Posterior vena cava (tissue), 2 donors: Measurements from ENCODE around the gene GEMIN8. TPM values are rescaled to one million over a fixed set of nuclear protein-coding genes. Genes with fewer than 3 reads are reported as not detected.
A peak's percentile ranks its signal among the peaks of the same experiment; 100 is the strongest.

ENCODE experiments used
- DNase-seq: peaks from one replicate; pipeline ENCODE4 v3.0.0-alpha.2; 2020; ENCODE audit warnings: low spot score
- intact Hi-C, 2 donors: fragments of 100-400 bp; cut with DNase I; formaldehyde crosslinking; loops; one replicate each; pipeline versions ENCODE4 v1.14.1 to v1.14.2; 2022 to 2023
- long read RNA-seq, 2 donors: library from polyadenylated mRNA; unstranded; transcript quantifications; one replicate each; pipeline ENCODE4 v2.0.0, GENCODE V29; 2020 to 2021
- total RNA-seq, 2 donors: library from RNA; stranded (reverse); fragmentation: NEBNext Ultra II Directional; extraction: Animal tissue kit (Norgen Biotek cat#: 25700); gene quantifications; one replicate each; pipeline ENCODE4 v1.2.1, GENCODE V29; 2021
- donor health status: DM: yes; HTN: yes; CAD: no.
- donor health status: DM: yes; HTN: yes; CAD: no.

GEMIN8 gene, protein sequence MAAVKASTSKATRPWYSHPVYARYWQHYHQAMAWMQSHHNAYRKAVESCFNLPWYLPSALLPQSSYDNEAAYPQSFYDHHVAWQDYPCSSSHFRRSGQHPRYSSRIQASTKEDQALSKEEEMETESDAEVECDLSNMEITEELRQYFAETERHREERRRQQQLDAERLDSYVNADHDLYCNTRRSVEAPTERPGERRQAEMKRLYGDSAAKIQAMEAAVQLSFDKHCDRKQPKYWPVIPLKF
- 10 to 100 TPM; 12.5 to 13.7 TPM for total RNA-seq
- long read RNA-seq, donor 1, partial matches to known transcripts = 1 of 6 reads
- long read RNA-seq, donor 1, other reads (novel, unspliced or antisense) = 5 of 6 reads
- long read RNA-seq, donor 2, partial matches to known transcripts = 1 of 30 reads
- long read RNA-seq, donor 2, other reads (novel, unspliced or antisense) = 26 of 30 reads

DNA sequence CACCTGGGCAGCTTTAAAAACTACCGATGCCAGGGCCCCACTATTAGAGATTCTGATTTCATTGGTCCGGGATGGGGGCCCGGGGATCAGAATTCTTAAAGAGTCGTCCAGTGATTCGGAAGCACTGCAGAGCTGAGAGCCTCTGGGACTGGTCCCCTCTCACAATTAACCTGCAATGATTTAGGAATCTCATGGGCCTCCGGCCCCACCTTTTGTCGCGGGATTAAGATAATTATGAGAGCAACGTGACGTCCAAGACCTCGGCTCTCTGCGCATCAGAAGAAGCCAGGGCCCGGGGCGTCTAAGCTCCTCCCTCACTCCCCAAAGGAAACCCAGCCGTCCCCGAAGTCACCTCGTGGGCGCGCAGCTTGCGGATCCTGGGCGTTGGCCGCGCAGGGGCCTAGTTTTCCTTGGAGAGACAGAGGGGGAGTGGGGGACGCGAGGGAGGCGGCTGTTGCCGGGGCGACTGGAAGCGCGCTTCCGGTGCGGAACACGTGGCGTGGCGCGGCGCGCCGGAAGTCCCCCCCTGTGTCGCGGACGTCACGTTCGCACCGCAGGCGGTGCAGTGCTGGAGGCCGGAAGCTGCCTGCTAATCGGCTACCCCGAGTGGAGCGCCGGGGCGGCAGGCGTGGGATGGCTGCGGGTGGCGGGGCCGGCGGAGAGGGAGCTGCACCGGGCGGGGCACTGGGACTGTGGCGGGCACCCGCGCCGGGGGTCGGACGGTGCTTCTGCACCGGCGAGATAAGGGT is at the start of gene GEMIN8:
GEMIN8 (minus strand) TSS at position 468 of the 749 bp plus-strand sequence. CDS start 8,414 bp downstream, outside the sequence.
- DNase-seq = peak; percentile 97
- intact Hi-C loops = loop anchor here in 1 of 2 donors (5.0 to 10.0 kb wide), 2 partner anchors 372 to 525 kb away; no protein-coding TSS in a partner anchor

GRCh38 chrX:14076639-14077038 is 46.9 kb upstream of the GEMIN8 start:
- intact Hi-C loops = no loop called here
- DNase-seq = no peak

DNA sequence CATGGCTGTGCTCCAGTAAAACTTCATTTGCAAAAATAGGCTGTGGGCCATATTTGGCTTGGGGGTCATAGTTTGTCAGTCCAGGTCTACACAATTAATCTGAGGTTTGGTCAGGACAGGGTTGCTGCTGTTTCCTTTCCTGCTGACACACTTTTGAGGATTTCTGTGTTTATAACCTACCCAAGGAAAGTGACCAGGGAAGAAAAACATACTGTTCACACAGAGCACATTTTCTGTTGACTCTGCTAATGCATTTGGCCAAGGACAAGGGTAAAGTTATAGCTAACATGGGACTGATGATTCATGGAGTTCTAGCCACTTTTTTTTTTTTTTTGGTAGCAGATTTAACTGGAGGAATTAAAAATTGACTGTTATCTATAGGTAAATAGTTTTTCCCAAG is 43.9 kb upstream of the GEMIN8 start:
- DNase-seq = no peak
- intact Hi-C loops = no loop called here

GRCh38 chrX:14073071-14073470 is 43.4 kb upstream of the GEMIN8 start:
- no peak for DNase-seq
- intact Hi-C loops = no loop called here

DNA sequence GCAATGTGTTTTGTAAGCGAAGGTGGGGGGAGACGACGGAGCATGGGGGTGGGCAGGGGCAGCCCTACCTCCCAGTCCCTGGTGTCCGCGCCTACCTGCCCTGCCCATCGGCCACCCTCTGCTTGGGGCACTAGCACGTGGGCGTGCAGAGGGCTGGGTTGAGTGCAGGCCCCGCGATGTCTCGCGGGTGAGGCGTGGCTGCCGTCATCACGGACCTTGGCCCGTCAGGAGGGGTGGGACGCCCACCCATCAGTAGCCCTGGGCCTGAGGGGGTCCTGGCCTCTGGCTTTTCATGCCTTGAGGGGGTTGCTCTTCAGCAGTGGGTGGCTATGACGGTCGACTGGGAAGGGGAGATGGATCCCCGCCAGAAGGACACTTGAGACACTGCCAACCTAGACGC is 36.1 kb upstream of the GEMIN8 start:
- DNase-seq = no peak
- intact Hi-C loops = no loop called here

DNA sequence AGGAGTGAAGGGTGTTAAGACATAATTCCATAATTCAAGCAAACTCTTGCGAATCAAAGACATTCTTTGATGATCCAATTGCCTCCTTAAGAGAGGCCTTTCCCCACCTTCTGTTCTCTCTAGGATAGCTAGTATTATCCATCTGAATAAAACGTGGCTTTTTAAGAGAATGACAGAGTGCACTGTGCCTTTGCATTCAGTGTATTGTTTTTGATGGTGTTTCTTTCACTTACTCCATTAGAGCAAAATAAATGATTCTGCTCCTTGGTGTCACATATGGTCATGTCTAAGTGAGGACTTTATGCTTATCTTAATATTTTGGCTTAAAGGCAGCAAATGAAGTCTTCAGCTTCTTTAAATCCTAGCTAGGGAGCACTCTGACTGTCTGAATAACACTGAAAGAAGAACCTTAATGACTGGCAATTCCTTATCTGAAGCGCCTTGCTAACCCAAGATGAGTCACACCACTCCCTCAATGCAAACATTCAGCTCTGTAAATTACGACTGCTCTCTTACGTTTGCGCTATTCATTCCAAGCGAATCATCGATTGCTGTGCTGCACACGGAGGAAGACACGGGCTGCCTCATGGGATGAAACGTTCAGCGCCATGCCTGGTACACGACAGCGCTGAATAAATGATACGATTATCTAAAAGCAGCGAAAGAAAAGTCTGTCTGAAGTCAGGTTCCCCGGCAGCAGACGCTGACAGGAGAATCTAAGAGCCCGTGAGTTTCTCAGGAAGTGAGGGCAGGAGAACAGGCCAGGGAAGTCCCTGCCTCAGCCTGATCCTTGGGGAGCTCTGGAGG is 35.1 kb upstream of the GEMIN8 start:
- intact Hi-C loops = no loop called here
- no peak for DNase-seq

GRCh38 chrX:14062524-14062923 is 32.8 kb upstream of the GEMIN8 start:
- DNase-seq = no peak
- intact Hi-C loops = no loop called here

- intact Hi-C loops = no loop called here
- DNase-seq = no peak
Observed at GRCh38 chrX:14056206-14056605, 26.5 kb upstream of the GEMIN8 start.

- intact Hi-C loops = no loop called here
- DNase-seq = no peak
Observed at GRCh38 chrX:14051416-14051815, 21.7 kb upstream of the GEMIN8 start.

DNA sequence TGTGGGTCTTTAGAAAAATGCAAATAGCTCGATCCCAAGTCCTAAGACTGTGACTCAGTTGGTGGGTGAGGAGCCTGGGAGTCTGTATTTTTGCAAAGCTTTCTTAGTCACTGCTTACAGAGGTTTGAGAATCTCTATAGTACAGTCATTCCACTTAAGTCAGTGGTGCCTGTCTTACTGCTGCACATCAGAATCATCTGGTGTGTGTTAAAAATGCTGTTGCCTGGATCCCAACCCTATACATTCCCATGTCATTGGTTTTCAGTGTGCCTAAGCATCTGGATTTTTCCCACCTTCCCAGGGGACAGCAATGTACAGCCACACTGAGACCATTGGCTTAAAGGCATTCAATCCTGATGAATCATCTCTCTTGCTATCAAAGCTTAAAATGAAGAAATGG is 21.0 kb upstream of the GEMIN8 start:
- DNase-seq = no peak
- intact Hi-C loops = no loop called here

- DNase-seq = no peak
- intact Hi-C loops = loop anchor here in 1 of 2 donors (5.0 kb wide), 1 partner anchor 1199 kb away; no protein-coding TSS in a partner anchor
Observed at GRCh38 chrX:14043209-14043608, 13.5 kb upstream of the GEMIN8 start.

- no peak for DNase-seq
- intact Hi-C loops = loop anchor here in 1 of 2 donors (10.0 kb wide), 1 partner anchor 535 kb away; no protein-coding TSS in a partner anchor
Observed at GRCh38 chrX:14039344-14039743, 9.7 kb upstream of the GEMIN8 start.

DNA sequence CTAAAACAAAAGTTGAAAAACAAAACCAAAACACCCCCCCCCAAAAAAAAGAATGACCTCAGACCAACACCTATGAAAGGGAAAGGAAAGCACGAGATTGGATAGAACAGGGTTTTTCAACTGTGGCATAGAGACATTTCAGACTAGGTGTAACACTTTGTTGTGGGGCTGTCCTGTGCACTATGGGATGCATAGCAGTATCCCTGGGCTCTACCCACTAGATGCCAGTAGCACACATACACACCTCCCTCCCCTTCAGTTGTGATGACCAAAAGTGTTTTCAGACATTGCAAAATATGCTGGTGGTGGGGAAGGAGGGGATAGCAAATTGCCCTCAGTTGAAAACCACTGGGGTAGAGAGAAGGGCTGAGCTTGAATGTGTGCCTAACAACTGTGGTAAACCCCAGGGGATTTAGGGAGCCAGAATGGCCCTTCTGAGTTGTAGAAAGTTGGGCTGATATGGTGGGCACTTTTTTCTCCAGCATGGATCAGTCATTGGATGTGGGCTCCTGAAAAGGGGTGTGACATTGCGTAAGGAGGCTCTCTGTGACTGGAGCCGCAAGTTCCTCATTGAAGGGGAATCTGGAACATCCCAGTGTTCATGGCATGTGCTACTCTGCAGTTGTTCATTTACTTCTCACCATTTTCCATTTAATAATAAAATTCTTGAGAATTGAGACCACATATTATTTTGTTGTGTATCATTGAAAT is 8.8 kb upstream of the GEMIN8 start:
- DNase-seq = no peak
- intact Hi-C loops = loop anchor here in 1 of 2 donors (10.0 kb wide), 1 partner anchor 534 kb away; no protein-coding TSS in a partner anchor

GRCh38 chrX:14032406-14032805 is 2.7 kb upstream of the GEMIN8 start:
- no peak for DNase-seq
- intact Hi-C loops = loop anchor here in 1 of 2 donors (5.0 to 10.0 kb wide), 2 partner anchors 375 to 528 kb away; no protein-coding TSS in a partner anchor

- DNase-seq = no peak
- intact Hi-C loops = loop anchor here in 1 of 2 donors (5.0 to 10.0 kb wide), 2 partner anchors 373 to 525 kb away; no protein-coding TSS in a partner anchor
Observed at GRCh38 chrX:14030174-14030530, 460 bp upstream of the GEMIN8 start.

GRCh38 chrX:14029039-14029424 is 660 bp downstream of the GEMIN8 start:
- DNase-seq = no peak
- intact Hi-C loops = no loop called here

GRCh38 chrX:14028473-14028872 is 1.2 kb downstream of the GEMIN8 start:
- DNase-seq = no peak
- intact Hi-C loops = no loop called here

DNA sequence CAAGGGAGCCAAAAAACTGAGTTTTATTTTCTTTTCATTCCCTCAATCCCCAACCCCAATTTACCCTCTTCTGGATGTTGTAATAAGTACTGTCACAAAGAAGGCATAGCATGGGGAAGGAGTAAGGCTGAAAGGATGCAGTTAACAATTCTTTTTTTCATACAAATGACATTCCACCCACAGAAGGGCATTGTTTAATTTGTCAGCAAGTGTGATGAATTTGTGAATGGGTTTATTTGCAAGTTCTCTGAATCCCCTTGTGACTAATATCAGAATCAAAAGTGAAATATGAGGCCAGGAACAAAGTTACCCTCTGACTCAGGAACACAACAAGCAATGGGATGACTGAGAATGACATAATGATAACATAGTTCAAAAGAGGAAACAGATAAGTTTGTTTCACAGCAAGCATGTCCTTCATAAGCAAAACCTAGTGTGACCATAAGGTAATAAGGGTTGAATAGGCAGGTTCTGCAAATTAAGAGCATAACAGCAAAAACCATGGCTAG is 2.1 kb downstream of the GEMIN8 start:
- intact Hi-C loops = no loop called here
- no peak for DNase-seq

DNA sequence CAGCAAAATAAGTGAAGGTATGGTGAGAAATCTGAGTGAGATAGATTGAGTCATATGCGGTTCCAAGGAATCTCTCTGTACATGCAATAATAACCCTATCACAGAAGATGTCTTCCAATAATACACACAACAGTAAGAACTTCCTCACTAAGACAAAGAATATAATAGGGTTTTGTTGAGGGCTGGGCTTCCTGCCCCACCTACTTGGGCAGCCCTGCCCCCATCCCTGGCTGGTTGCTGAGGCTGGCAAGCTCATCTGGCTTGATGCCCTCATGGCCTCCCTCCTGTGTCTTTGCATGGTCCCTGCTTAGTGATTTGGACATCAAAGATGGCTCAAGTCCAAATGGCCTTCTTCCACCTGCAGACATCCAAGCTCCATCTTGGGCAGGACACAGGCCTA is 2.7 kb downstream of the GEMIN8 start:
- intact Hi-C loops = no loop called here
- DNase-seq = no peak
